HPDE6-E6E7 (cell line): ENCODE measurements around the gene F11R.
"Not testable (repeated sequence)": the region's sequence is repeated elsewhere in the genome, so short reads cannot be mapped to it uniquely, and the experiment has no call there.

Source experiments
- DNase-seq: peaks from one replicate; pipeline ENCODE4 v3.0.0; 2011; ENCODE audit warnings: missing footprints; ENCODE audit errors: extremely low spot score

Gene F11R

DNA sequence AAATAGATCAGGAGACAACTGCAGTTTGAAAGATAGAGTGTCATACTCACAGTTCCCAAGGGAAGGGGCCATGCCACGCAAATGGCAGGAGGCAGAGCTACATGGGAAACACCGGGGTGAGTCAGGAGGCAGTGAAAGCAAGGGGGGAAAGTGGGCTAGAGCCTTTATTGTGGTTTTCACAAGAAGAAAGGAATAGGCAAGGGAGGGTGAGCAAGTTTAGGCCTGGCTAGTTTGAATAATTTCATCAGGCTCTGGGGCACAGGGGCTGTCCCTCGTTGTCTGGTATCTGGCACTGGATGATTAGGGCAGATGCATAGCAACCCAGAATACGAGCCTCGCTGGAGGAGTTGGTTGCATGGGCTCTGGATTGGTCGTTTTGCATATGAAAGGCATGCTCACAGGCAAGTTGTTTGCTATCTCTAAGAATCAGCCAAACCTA is 49.3 kb downstream of the F11R start:
- DNase-seq: no peak

DNA sequence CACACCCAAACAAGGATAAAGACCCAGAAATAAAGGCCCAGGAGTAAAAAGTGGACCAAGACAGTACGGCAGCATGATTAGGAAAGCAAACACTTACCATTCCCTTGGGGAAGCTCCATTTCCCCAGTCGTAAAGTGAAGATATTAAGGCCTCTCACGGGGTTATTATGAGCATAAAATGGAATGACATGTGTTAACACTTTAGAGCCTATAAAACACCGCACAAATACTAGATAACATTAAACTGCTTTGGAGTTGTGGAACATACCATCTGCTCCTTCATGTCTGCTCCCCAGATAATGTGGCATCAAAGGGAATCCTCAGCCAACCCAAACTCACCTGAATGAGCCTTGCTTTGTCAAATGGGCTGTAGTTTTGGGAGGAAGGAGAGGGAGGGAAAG is 57.4 kb downstream of the F11R start:
- no peak for DNase-seq

DNA sequence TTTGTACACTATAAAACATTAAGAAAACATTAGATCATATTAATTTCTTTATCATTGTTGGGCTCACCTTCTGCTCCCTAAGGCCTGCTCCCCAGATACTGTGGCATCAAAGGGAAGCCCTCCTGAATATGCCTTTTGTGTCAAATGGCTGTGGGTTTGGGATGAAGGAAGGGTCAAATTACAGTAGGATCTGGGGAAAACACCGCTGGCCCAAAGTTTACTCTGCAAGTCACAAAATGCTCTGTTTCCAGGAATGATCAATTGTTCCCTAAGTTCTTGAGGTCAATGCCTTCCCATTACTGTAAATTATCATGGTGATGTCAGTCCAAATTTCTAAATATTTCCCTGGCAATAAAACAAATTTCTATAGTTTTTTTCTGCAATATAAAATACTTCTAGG is 59.5 kb downstream of the F11R start:
- DNase-seq: no peak

DNA sequence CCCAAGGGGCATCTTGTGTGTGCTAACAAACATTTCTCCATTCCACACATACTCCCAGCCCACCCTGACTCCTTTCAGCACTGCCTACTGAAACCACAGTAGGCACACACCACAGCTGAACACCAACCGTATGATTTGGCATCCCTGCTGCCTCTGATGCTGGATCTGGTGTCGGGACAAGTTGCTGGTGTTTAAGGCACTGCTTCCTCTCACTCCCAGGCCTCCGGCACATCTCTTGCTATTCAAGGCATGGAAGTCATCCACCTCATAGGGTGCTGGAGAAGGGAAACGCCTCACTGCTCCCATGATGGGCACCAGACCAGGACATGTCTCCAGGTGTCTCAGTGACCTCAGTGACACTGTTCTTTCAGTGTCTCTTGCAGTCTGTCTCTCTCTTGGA is 64.0 kb downstream of the F11R start:
- DNase-seq: no peak

DNA sequence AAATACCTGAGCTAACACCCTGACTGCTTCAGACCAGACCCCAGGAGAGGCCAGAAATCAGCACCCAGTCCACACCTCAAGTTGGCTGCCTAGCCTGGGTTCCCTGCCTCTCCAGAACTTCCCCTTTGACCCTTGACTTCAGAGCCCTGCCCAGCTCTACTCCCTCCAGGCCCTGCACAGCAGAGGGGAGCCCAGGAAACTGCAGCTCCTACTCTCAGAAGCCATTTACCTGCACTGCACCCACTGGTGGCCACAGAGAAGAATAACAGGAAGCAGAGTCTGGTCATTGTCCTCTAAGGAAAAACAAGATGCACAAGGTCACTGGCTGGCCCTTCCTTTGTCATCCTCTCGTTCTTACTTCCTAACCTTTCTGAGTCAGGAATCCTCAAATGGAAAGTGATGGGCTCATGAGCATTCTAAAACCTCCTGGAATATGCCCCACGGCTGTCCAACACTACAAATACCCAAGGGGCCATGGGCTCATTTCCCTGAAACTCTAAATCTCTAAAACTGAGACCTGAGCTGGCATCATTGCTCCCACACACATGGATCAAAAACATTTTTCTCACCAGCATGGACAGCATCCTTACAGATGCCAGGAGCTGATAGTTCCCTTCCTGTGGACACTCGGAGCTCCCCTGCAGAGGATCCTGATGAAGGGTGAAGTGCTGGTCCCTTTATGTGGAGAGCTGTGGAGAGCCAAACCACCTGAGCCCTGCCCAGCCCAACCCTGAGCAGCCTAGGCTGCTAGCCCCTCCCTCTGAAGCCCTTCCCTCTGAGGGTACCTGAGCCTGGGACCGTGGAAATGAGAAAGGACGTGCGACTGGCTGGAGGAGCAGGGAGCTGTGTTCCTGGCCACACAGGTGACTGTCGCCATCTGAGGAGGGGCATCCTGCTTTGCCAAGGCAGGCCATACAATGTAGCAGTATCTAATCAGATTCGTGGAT is 66.5 kb downstream of the F11R start, which contains the start of gene ITLN2:
ITLN2 (minus strand) TSS at position 652 of the 947 bp plus-strand sequence; CDS start at position 584, 68 bp downstream.
- no peak for DNase-seq

DNA sequence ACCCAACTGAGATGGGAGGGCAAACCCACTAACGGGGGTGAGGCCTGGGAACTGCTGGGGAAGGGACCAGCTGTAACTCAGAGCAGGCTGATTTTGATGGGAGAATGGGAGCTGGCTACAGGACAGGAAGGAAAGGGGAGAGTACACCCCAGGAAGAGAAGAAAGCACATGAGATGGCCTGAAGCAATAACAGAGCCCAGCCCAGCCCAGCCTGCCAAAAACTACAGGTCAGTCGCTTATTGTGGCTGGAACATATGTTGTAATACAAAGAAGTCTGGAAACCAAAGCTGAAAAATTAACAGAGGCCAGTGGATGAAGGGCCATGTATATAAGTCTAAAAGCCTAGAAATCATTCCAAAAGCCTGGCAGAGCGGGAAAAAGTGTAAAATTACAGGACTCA is 67.9 kb downstream of the F11R start:
- DNase-seq: no peak

DNA sequence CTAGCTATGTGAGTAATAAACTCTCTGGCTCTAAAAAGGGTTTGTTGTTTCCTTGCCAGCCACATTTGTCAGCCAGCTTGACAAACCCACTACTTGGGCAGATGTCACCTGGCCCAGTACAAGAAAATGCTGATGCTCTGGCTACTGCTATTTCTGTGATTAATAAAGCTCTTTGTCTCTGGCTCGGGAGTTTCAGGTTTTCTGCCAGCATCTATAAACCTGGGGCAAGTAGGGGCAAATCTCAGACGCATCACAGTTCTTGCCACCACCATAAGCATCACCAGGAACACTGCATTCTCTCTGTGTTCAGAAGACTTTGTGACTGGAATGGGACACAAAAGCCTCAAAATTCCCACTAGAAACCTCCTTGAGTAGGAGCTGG is 68.8 kb downstream of the F11R start:
- no peak for DNase-seq

DNA sequence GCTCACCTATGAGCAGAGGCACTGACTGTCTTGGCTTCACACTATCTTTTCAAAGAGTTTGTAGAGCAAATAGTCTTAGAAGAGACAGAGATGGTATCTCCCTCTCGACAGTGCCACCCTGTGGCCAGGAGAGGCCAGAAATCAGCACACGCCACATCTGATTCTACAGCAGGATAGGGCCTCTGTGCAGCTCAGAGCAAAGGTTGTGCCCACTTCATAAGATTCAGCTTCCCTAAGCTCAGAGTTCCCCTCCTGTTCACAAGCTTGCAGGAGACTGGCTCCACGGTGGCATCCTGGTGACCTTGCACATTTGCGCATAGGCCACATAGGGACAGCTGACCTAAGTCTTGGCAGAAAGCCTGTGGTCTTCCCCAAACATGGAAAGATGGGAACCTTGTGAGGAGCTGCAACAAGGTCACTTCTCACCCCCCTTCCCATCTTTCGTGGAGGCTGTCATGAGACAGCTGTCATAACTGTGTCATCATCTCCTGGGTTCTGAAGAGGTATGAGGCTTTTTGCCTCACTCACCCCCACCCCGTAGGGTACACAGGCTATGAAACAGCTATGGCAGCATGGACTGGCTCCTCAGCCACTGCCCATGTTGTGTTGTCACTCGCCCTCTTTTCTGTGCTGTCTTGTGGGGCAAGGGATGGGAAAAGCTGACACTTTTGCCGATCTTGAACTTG is 69.4 kb downstream of the F11R start:
- no peak for DNase-seq

DNA sequence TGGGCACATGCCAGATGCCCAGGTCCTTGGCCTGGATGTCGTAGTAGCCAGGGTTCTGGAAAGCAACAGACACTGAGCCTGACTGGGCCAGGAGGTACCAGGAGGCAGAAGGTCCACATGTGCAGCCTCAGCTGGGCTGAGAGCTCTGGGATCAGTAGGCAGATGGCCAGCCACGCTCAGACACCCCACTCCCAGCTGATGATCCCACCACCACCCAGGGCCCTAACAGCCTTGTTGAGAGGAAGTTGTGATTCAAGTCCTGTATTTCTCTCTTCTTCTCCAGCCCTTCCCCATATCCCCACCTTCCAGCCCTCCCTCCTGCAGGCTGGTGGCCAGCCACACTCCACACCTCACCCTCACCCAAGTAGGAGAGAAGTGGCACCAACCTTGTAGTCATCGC is 70.3 kb downstream of the F11R start:
- no peak for DNase-seq

DNA sequence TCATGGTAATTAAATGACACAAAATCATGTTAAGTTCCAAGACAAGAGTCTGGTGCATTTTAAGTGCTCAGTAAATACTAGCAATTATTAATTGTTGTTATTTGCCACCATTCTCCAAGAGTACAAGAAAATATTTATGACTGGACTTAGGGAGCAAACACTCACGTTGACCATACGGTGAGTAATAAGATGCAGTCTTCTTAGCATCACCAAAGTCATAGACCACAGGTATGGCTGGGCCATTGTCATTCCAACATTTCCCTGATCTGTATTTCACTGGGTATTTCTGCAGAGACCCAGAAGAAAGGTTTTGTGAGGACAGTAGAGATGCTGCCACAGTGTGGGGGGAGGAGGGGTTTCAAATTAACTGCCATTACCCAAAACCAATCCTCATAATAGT is 71.1 kb downstream of the F11R start:
- no peak for DNase-seq

DNA sequence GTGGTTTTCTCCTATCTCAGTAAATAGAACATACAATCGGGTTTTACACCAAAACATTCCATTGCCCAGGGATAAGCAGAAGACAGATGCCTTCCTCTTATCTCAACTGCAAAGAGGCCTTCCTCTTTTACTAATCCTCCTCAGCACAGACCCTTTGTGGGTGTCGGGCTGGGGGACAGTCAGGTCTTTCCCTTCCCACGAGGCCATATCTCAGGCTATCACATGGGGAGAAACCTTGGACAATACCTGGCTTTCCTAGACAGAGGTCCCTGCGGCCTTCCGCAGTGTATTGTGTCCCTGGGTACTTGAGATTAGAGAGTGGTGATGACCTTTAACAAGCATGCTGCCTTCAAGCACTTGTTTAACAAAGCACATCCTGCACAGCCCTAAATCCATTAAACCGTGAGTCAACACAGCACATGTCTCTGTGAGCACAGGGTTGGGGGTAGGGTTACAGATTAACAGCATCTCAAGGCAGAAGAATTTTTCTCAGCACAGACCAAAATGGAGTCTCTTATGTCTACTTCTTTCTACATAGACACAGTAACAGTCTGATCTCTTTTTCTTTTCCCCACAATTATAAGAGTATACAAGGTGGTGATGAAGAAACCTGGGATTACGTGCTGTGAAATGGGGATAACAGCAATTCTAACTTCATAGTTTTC is 71.6 kb downstream of the F11R start:
- DNase-seq: not testable (repeated sequence)

DNA sequence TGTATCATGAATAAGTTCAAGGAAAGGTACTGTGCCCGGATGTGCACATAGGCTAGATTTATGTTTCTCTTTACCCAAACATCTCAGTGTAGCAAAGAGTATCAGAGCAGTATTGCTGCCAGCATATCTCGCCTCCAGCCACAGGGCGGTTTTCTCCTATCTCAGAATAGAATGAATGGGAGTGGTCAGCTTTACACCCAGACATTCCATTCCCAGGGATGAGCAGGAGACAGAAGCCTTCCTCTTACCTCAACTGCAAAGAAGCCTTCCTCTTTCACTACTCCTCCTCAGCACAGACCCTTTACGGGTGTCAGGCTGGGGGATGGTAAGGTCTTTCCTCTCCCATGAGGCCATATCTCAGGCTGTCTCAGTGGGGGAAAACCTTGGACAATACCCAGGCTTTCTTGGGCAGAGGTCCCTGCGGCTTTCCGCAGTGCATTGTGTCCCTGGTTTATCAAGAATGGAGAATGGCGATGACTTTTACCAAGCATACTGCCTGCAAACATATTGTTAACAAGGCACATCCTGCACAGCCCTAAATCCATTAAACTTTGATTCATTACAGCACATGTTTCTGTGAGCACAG is 73.7 kb downstream of the F11R start:
- DNase-seq: not testable (repeated sequence)

DNA sequence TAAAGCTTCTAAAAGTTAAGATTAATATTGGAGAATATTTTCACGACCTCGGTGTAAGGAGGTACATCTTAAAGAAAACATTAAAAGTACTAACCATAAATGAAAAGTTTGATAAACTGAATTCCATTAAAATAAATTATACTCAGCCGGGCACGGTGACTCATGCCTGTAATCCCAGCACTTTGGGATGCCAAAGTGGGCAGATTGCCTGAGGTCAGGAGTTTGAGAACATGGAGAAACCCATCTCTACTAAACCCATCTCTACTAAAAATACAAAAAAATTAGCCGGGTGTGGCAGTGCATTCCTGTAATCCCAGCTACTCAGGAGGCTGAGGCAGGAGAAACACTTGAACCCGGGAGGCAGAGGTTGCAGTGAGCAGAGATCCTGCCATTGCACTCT is 75.1 kb downstream of the F11R start:
- not testable (repeated sequence) for DNase-seq
